Tibial nerve (tissue), 4 donors: ENCODE data around the gene SCAPER. TPM values are rescaled to one million over a fixed set of nuclear protein-coding genes. Genes with fewer than 3 reads are reported as not detected.
"Not testable (repeated sequence)": the region's sequence is repeated elsewhere in the genome, so short reads cannot be mapped to it uniquely, and the experiment has no call there.

ENCODE experiments used
- DNase-seq, 2 donors: peaks; one replicate each; pipeline ENCODE4 v3.0.0-alpha.2; 2019; ENCODE audit warnings: low spot score in 2 of 2
- H3K27ac ChIP-seq, 4 donors: fragments of 200-600 bp; sonication (generic) in 3 of 4; one replicate each; pipeline ENCODE4 v1.5.1; 2017 to 2019; ENCODE audit warnings: mild to moderate bottlenecking in 1 of 4
- H3K27me3 ChIP-seq, 2 donors: fragments of 200-600 bp; sonication (generic) in 1 of 2; one replicate each; pipeline versions ENCODE4 v1.5.1 to v1.6.0; 2017 to 2019
- H3K36me3 ChIP-seq, 3 donors: fragments of 200-600 bp; sonication (generic); one replicate each; pipeline ENCODE4 v1.5.1; 2018 to 2019
- H3K4me1 ChIP-seq, 4 donors: fragments of 200-600 bp; sonication (generic) in 3 of 4; one replicate each; pipeline ENCODE4 v1.5.1; 2017 to 2019
- H3K4me3 ChIP-seq, 4 donors: fragments of 200-600 bp; sonication (generic) in 3 of 4; one replicate each; pipeline ENCODE4 v1.5.1; 2017 to 2019; ENCODE audit warnings: mild to moderate bottlenecking in 1 of 4, moderate library complexity in 1 of 4
- H3K9me3 ChIP-seq, 4 donors: fragments of 200-600 bp; sonication (generic) in 3 of 4; one replicate each; pipeline ENCODE4 v1.5.1; 2017 to 2019
- EP300 ChIP-seq, 2 donors: sonication (generic); formaldehyde crosslinking; IDR thresholded peaks; one replicate each; pipeline ENCODE4 v1.6.1; 2017; ENCODE audit warnings: antibody characterized with exemption in 2 of 2, mild to moderate bottlenecking in 1 of 2
- POLR2A ChIP-seq, 2 donors: fragments of 450-650 bp; IDR thresholded peaks; one replicate each; pipeline ENCODE4 v1.6.1; 2017; ENCODE audit warnings: antibody characterized with exemption in 2 of 2, mild to moderate bottlenecking in 2 of 2, moderate library complexity in 2 of 2
- WGBS, 2 donors: methylation state at CpG; one replicate each; pipeline ENCODE4 v1.1.5; 2018; 5-methylcytosine and 5-hydroxymethylcytosine counted together
- total RNA-seq, 4 donors: library from RNA; depleted of rRNA; stranded (reverse); fragments of >200 nt; gene quantifications; one replicate each; pipeline ENCODE4 v1.1.0, GENCODE V29; 2016
- TF ChIP-seq, protein P1 (sequence below), 5 experiments: fragments of 200-600 bp in 3 of 5; fragments of 450-650 bp in 2 of 5; sonication (generic) in 3 of 5; IDR thresholded peaks; one replicate each; pipeline ENCODE4 v1.5.1; 2016 to 2019; ENCODE audit warnings: antibody characterized with exemption in 5 of 5, mild to moderate bottlenecking in 3 of 5, moderate library complexity in 2 of 5

SCAPER gene
- total RNA-seq, 4 donors from 2014 or later, result 25.5 to 45.3 (median 37.3) TPM

GRCh38 chr15:76730262-76730661, 174.9 kb downstream of the SCAPER start:
- Histone ChIP-seq H3K9me3 (no peaks in the 10 kb centered on the region), H3K27ac (no peak overlapping the region), H3K27me3 (no peaks in the 10 kb centered on the region), H3K36me3 (peaks cover 3 to 61% (median 10%) of the 10 kb centered on the region in 3 donors), H3K4me3 (no peak overlapping the region), H3K4me1 (no peaks in the 10 kb centered on the region)
- TF ChIP-seq, protein P1, sequence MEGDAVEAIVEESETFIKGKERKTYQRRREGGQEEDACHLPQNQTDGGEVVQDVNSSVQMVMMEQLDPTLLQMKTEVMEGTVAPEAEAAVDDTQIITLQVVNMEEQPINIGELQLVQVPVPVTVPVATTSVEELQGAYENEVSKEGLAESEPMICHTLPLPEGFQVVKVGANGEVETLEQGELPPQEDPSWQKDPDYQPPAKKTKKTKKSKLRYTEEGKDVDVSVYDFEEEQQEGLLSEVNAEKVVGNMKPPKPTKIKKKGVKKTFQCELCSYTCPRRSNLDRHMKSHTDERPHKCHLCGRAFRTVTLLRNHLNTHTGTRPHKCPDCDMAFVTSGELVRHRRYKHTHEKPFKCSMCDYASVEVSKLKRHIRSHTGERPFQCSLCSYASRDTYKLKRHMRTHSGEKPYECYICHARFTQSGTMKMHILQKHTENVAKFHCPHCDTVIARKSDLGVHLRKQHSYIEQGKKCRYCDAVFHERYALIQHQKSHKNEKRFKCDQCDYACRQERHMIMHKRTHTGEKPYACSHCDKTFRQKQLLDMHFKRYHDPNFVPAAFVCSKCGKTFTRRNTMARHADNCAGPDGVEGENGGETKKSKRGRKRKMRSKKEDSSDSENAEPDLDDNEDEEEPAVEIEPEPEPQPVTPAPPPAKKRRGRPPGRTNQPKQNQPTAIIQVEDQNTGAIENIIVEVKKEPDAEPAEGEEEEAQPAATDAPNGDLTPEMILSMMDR (IDR thresholded peaks at IDR 0.05), result no peak
- no peak for TF ChIP-seq EP300 (IDR thresholded peaks at IDR 0.05)
- no peak for TF ChIP-seq POLR2A (IDR thresholded peaks at IDR 0.05)
- DNase-seq, result no peak

- no peak overlapping the region for H3K4me3 ChIP-seq
- no peak overlapping the region for H3K27ac ChIP-seq
- peaks cover 0 to 28% (median 1%) of the 10 kb centered on the region in 4 donors for H3K9me3 ChIP-seq
- peaks cover 0 to 43% (median 0%) of the 10 kb centered on the region in 3 donors for H3K36me3 ChIP-seq
- TF ChIP-seq EP300 (IDR thresholded peaks at IDR 0.05) (no peak), POLR2A (IDR thresholded peaks at IDR 0.05) (no peak)
- no peaks in the 10 kb centered on the region for H3K4me1 ChIP-seq
- DNase-seq, result no peak
- H3K27me3 ChIP-seq, result no peaks in the 10 kb centered on the region
Measured at GRCh38 chr15:76718863-76719262, 186.3 kb downstream of the SCAPER start.

- Histone ChIP-seq H3K27me3 (no peaks in the 10 kb centered on the region), H3K9me3 (peaks cover 0 to 31% (median 1%) of the 10 kb centered on the region in 4 donors), H3K4me3 (no peak overlapping the region), H3K27ac (no peak overlapping the region), H3K36me3 (peaks cover 0 to 46% (median 0%) of the 10 kb centered on the region in 3 donors), H3K4me1 (no peaks in the 10 kb centered on the region)
- TF ChIP-seq EP300 (IDR thresholded peaks at IDR 0.05), result no peak
- TF ChIP-seq, protein P1 (IDR thresholded peaks at IDR 0.05), result no peak
- WGBS, 2 donors, result 82 to 94% methylated on average over 4 of the region's 4 CpGs
- DNase-seq, result no peak
Measured at GRCh38 chr15:76714950-76715349, 190.2 kb downstream of the SCAPER start.

GRCh38 chr15:76711351-76711827, 193.8 kb downstream of the SCAPER start:
- H3K27me3 ChIP-seq, result no peaks in the 10 kb centered on the region
- H3K9me3 ChIP-seq, result peaks cover 0 to 9% (median under 1%) of the 10 kb centered on the region in 4 donors
- no peaks in the 10 kb centered on the region for H3K4me1 ChIP-seq
- TF ChIP-seq EP300 (IDR thresholded peaks at IDR 0.05) (no peak), POLR2A (IDR thresholded peaks at IDR 0.05) (no peak)
- TF ChIP-seq, protein P1 (IDR thresholded peaks at IDR 0.05), result no peak
- no peak overlapping the region for H3K27ac ChIP-seq
- 88 to 90% methylated on average over 2 of the region's 2 CpGs for WGBS, 2 donors
- H3K36me3 ChIP-seq, result peaks cover 0 to 24% (median 0%) of the 10 kb centered on the region in 3 donors
- no peak for DNase-seq
- no peak overlapping the region for H3K4me3 ChIP-seq

- H3K27me3 ChIP-seq, H3K27ac ChIP-seq, H3K4me3 ChIP-seq, DNase-seq, H3K9me3 ChIP-seq, H3K4me1 ChIP-seq: not testable (repeated sequence)
- H3K36me3 ChIP-seq, result peaks cover 0 to 28% (median 0%) of the 10 kb centered on the region in 3 donors
- 97 to 98% methylated on average over 1 of the region's 1 CpG for WGBS, 2 donors
Measured at GRCh38 chr15:76704032-76704431, 201.1 kb downstream of the SCAPER start.

GRCh38 chr15:76696840-76697239, 208.3 kb downstream of the SCAPER start:
- no peak for DNase-seq
- no peak overlapping the region for H3K27ac ChIP-seq
- TF ChIP-seq EP300 (IDR thresholded peaks at IDR 0.05), result no peak
- TF ChIP-seq, protein P1 (IDR thresholded peaks at IDR 0.05), result no peak
- no peak for TF ChIP-seq POLR2A (IDR thresholded peaks at IDR 0.05)

GRCh38 chr15:76692546-76692945, 212.6 kb downstream of the SCAPER start:
- H3K27me3 ChIP-seq, H3K9me3 ChIP-seq, H3K27ac ChIP-seq, H3K4me1 ChIP-seq, H3K4me3 ChIP-seq, H3K36me3 ChIP-seq, DNase-seq: not testable (repeated sequence)
- 100% methylated on average over 1 of the region's 1 CpG for WGBS, 2 donors

More at GRCh38 chr15:76696840-76697239, 208.3 kb downstream of the SCAPER start:
- Histone ChIP-seq H3K27me3 (no peaks in the 10 kb centered on the region), H3K4me1 (no peaks in the 10 kb centered on the region), H3K4me3 (no peak overlapping the region), H3K9me3 (no peaks in the 10 kb centered on the region), H3K36me3 (peaks cover 0 to 21% (median 0%) of the 10 kb centered on the region in 3 donors)

GRCh38 chr15:76687592-76687991, 217.5 kb downstream of the SCAPER start:
- 100% methylated on average over 4 of the region's 4 CpGs for WGBS, 2 donors
- H3K4me3 ChIP-seq, H3K27me3 ChIP-seq, DNase-seq, H3K4me1 ChIP-seq, H3K27ac ChIP-seq: not testable (repeated sequence)
- Histone ChIP-seq H3K36me3 (peaks cover 0 to 14% (median 0%) of the 10 kb centered on the region in 3 donors), H3K9me3 (peaks cover 0 to 11% (median 0%) of the 10 kb centered on the region in 4 donors)
